OCI-LY3 (cell line): ENCODE results near the gene ZC3H18.

Experiments used
- EZH2phosphoT487 ChIP-seq: fragments of 200-600 bp; shearing (Covaris generic); IDR thresholded peaks from 2 replicates; pipeline ENCODE4 v1.6.1; 2018; ENCODE audit warnings: antibody characterized with exemption, mixed run types, low read depth
- TF ChIP-seq, protein P1 (sequence below): fragments of 200-600, 300-600 bp; sonication (generic); IDR thresholded peaks from 2 replicates; pipeline ENCODE4 v1.5.1; 2014; ENCODE audit warnings: antibody characterized with exemption, low read length, low read depth

DNA sequence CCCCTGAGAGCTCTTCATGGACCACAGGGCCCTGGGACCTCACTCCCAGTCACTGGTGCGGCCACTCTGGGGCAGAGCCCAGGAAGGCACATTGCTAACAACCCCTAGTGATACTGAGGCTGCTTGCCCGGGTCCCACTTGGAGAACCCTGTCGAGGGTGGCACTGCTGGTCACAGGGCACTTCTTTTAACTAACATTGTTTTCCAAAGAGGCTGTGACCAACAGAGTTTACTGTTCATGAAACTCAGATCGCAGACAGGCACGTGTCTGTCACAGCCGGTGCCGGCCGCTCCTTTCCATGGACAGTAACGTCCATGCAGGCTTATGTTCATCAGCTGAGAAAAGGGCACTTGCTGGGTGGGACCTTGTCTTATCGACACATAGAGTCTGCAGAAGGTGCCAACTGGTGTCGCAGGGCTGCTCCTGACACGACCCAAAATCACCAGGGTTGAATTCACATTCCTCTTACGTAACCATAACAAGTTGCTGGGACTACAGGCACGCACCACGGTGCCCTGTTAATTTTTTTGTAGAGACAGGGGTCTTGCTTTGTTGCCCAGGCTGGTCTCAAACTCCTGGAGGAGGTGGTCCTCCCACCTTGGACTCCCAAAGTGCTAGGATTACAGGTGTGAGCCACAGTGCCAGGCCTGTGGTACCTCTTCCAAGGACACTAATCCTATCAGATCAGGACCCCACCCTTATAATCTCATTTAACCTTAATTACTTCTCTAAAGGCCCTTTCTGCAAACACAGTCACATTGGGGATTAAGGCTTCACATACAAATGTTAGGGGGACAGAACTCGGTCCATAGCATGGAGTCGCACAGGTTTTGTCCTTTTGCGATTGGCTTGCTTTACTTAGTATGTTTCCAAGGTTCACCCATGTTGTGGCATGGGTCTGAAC lies 1.2 kb upstream of the ZC3H18 start:
- TF ChIP-seq, protein P1, sequence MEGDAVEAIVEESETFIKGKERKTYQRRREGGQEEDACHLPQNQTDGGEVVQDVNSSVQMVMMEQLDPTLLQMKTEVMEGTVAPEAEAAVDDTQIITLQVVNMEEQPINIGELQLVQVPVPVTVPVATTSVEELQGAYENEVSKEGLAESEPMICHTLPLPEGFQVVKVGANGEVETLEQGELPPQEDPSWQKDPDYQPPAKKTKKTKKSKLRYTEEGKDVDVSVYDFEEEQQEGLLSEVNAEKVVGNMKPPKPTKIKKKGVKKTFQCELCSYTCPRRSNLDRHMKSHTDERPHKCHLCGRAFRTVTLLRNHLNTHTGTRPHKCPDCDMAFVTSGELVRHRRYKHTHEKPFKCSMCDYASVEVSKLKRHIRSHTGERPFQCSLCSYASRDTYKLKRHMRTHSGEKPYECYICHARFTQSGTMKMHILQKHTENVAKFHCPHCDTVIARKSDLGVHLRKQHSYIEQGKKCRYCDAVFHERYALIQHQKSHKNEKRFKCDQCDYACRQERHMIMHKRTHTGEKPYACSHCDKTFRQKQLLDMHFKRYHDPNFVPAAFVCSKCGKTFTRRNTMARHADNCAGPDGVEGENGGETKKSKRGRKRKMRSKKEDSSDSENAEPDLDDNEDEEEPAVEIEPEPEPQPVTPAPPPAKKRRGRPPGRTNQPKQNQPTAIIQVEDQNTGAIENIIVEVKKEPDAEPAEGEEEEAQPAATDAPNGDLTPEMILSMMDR = no peak
- TF ChIP-seq EZH2phosphoT487 = no peak
